ENCODE measurements around the gene USH1C. TPM values are rescaled to one million over a fixed set of nuclear protein-coding genes. Genes with fewer than 3 reads are reported as not detected.

The USH1C gene
- total RNA-seq, 1 experiment from 2014 or later: 101 TPM

DNA sequence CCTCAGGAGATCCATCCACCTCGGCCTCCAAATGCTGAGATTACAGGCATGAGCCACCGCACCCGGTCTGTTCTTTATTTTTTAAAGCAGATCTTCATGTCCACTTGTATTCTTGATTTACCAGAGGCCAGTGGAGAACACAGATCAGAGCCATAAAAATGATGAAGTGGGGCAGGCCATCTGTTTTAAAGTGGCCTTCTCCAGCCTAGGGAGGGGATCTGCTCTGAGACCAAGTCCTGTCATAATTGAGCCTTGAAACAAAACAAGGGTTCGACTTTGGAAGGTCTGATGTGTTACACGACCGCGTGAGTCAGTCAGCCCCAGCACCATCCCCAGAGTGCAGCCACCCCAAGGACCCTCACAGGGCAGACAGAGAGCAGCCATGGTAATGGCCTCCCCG is 95.1 kb downstream of the USH1C start:
- intact Hi-C loops (cut with micrococcal nuclease; ENCODE audit: unreplicated experiment): no loop called here
- H3K36me3 ChIP-seq (ENCODE audit: control insufficient read depth, insufficient read depth, low read length): no peaks in the 10 kb centered on the region
- BruUV-seq (replicated peaks): no TSS peak
- no peaks in the 10 kb centered on the region for H3K36me3 Mint-ChIP-seq (ENCODE audit: insufficient read depth, unreplicated experiment)
- TF ChIP-seq, protein P1, sequence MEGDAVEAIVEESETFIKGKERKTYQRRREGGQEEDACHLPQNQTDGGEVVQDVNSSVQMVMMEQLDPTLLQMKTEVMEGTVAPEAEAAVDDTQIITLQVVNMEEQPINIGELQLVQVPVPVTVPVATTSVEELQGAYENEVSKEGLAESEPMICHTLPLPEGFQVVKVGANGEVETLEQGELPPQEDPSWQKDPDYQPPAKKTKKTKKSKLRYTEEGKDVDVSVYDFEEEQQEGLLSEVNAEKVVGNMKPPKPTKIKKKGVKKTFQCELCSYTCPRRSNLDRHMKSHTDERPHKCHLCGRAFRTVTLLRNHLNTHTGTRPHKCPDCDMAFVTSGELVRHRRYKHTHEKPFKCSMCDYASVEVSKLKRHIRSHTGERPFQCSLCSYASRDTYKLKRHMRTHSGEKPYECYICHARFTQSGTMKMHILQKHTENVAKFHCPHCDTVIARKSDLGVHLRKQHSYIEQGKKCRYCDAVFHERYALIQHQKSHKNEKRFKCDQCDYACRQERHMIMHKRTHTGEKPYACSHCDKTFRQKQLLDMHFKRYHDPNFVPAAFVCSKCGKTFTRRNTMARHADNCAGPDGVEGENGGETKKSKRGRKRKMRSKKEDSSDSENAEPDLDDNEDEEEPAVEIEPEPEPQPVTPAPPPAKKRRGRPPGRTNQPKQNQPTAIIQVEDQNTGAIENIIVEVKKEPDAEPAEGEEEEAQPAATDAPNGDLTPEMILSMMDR (IDR thresholded peaks at IDR 0.05; ENCODE audit: insufficient read depth in 1 of 2, low read depth in 1 of 2, low read length in 1 of 2, severe bottlenecking in 1 of 2, unreplicated experiment in 1 of 2): no peak
- no peaks in the 10 kb centered on the region for H3K27me3 ChIP-seq (replicated peaks; ENCODE audit: control insufficient read depth, insufficient read depth, low read length)
- no peak for DNase-seq
- CTCF ChIA-PET: no interaction called here
- peaks cover 15% of the 10 kb centered on the region for H3K27me3 Mint-ChIP-seq (ENCODE audit: insufficient read depth, unreplicated experiment)
- H3K4me3 ChIP-seq (ENCODE audit: low read depth, low read length): no peak overlapping the region
- H3K9me3 Mint-ChIP-seq (ENCODE audit: unreplicated experiment): no peaks in the 10 kb centered on the region
- POLR2A ChIA-PET: no interaction called here
- H3K4me1 ChIP-seq: no peaks in the 10 kb centered on the region
- no peak overlapping the region for H3K4me3 Mint-ChIP-seq (ENCODE audit: unreplicated experiment)
- no peaks in the 10 kb centered on the region; the same call in 1 of the 2 replicates for H3K9me3 ChIP-seq
- no peak overlapping the region for H3K27ac Mint-ChIP-seq (ENCODE audit: unreplicated experiment)
- H3K4me1 Mint-ChIP-seq (ENCODE audit: low read depth, unreplicated experiment): no peaks in the 10 kb centered on the region

DNA sequence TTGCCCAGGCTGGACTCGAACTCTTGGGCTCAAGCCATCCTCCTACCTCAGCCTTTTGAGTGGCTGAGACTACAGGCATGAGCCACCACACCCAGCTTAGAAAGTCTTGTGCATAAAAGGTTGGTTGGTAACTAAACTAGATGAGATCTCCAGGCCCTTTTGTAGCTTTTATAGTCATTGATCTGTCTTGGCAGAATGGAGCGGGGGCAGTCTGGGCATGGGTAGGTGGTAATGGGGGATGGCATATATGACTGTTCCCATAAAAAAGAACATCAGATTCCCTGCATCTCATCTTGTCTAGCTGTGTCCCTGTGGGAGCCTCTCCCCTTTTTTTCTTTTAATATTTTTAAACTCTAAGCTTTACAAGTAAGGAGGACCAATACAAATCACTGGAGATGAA is 97.7 kb downstream of the USH1C start:
- ChIA-PET CTCF (interaction anchor here (0.9 to 1.6 kb wide), 2 partner anchors 11 to 27 kb away, joined by 3 to 4 read pairs; no protein-coding TSS in a partner anchor), POLR2A (no interaction called here)
- no peak for DNase-seq
- Mint-ChIP-seq H3K4me1 (ENCODE audit: low read depth, unreplicated experiment) (no peaks in the 10 kb centered on the region), H3K9me3 (ENCODE audit: unreplicated experiment) (no peaks in the 10 kb centered on the region), H3K27me3 (ENCODE audit: insufficient read depth, unreplicated experiment) (peaks cover 18% of the 10 kb centered on the region), H3K4me3 (ENCODE audit: unreplicated experiment) (no peak overlapping the region), H3K36me3 (ENCODE audit: insufficient read depth, unreplicated experiment) (no peaks in the 10 kb centered on the region), H3K27ac (ENCODE audit: unreplicated experiment) (no peak overlapping the region)
- no peaks in the 10 kb centered on the region for H3K36me3 ChIP-seq (ENCODE audit: control insufficient read depth, insufficient read depth, low read length)
- H3K4me1 ChIP-seq: no peaks in the 10 kb centered on the region
- no peak overlapping the region for H3K4me3 ChIP-seq (ENCODE audit: low read depth, low read length)
- no peaks in the 10 kb centered on the region; the same call in 1 of the 2 replicates for H3K27me3 ChIP-seq (replicated peaks; ENCODE audit: control insufficient read depth, insufficient read depth, low read length)
- intact Hi-C loops (cut with micrococcal nuclease; ENCODE audit: unreplicated experiment): no loop called here
- TF ChIP-seq, protein P1 (IDR thresholded peaks at IDR 0.05; ENCODE audit: insufficient read depth in 1 of 2, low read depth in 1 of 2, low read length in 1 of 2, severe bottlenecking in 1 of 2, unreplicated experiment in 1 of 2): no peak
- BruUV-seq (replicated peaks): no TSS peak
- no peaks in the 10 kb centered on the region for H3K9me3 ChIP-seq

DNA sequence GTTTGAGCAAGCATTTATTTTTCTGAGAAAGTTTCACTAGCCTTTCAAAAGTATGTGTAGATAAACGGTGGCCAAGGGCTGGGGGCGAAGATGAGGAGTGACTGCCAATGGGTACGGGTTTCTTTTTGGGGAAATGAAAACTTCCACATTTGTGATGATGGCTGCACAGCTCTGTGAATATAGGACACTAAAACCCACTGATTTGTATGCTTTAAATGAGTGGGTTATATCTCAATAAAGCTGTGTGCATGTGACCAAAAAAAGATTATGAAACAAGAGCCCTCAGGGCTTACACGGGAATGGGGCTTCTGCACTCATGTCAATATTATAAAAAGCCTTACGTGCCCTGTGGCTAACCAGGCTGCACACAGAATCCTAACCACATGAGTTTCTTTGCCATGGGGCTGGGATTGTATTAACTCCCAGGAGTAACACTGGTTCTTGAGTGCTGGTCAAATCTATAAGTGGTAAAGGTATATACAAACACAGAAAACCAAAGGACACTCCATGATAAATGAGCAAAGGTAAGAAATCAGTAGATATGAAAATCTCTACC is 98.9 kb downstream of the USH1C start:
- H3K4me3 Mint-ChIP-seq (ENCODE audit: unreplicated experiment): no peak overlapping the region
- Histone ChIP-seq H3K4me1 (no peaks in the 10 kb centered on the region), H3K9me3 (no peaks in the 10 kb centered on the region), H3K27me3 (replicated peaks; ENCODE audit: control insufficient read depth, insufficient read depth, low read length) (no peaks in the 10 kb centered on the region; the same call in 1 of the 2 replicates), H3K36me3 (ENCODE audit: control insufficient read depth, insufficient read depth, low read length) (no peaks in the 10 kb centered on the region), H3K4me3 (ENCODE audit: low read depth, low read length) (no peak overlapping the region)
- H3K9me3 Mint-ChIP-seq (ENCODE audit: unreplicated experiment): no peaks in the 10 kb centered on the region
- intact Hi-C loops (cut with micrococcal nuclease; ENCODE audit: unreplicated experiment): no loop called here
- no TSS peak for BruUV-seq (replicated peaks)
- no peaks in the 10 kb centered on the region for H3K4me1 Mint-ChIP-seq (ENCODE audit: low read depth, unreplicated experiment)
- no peaks in the 10 kb centered on the region for H3K36me3 Mint-ChIP-seq (ENCODE audit: insufficient read depth, unreplicated experiment)
- TF ChIP-seq, protein P1 (IDR thresholded peaks at IDR 0.05; ENCODE audit: insufficient read depth in 1 of 2, low read depth in 1 of 2, low read length in 1 of 2, severe bottlenecking in 1 of 2, unreplicated experiment in 1 of 2): no peak
- no peak overlapping the region for H3K27ac Mint-ChIP-seq (ENCODE audit: unreplicated experiment)
- CTCF ChIA-PET: no interaction called here
- no peak for DNase-seq
- peaks cover 18% of the 10 kb centered on the region for H3K27me3 Mint-ChIP-seq (ENCODE audit: insufficient read depth, unreplicated experiment)
- POLR2A ChIA-PET: no interaction called here

All from Caco-2 (cell line).